Panc1 (cell line): ENCODE results near the gene TFDP1. TPM values are rescaled to one million over a fixed set of nuclear protein-coding genes. Genes with fewer than 3 reads are reported as not detected.

Experiments used
- ATAC-seq: fragments of 200-7000 bp; cut with Tn5 transposase; 2 replicates; pipeline ENCODE4 v1.9.1; 2020; ENCODE audit warnings: mild to moderate bottlenecking, moderate library complexity
- BruUV-seq: library from RNA; stranded (reverse); fragments of 400-500 nt; replicated peaks from 2 replicates; lab custom pipeline; 2021; lab: Mats Ljungman, UMichigan
- CTCF ChIA-PET: fragments of 300-600 bp; sonication (Branson Sonifier 250); formaldehyde crosslinking; loops from one replicate; lab custom pipeline; 2022; ENCODE audit warnings: antibody characterized with exemption; lab: Charles Lee
- POLR2A ChIA-PET: fragments of 300-600 bp; sonication (Branson Sonifier 250); formaldehyde crosslinking; loops from one replicate; lab custom pipeline; 2022; ENCODE audit warnings: antibody characterized with exemption; lab: Charles Lee
- DNase-seq: peaks from one replicate; pipeline ENCODE4 v3.0.0-alpha.2; 2010; ENCODE audit warnings: low read depth, low spot score
- H3K27ac ChIP-seq: 2 replicates; pipeline ENCODE4 v1.5.1; 2011; ENCODE audit warnings: mild to moderate bottlenecking, low read length, inconsistent platforms
- H3K27me3 ChIP-seq: fragments of 200-500 bp; sonication (Bioruptor generic); 2 replicates; pipeline ENCODE4 v1.6.0; 2014; ENCODE audit warnings: low read length, inconsistent platforms; ENCODE audit not compliant: control insufficient read depth, insufficient read depth
- H3K36me3 ChIP-seq: fragments of 200-500 bp; sonication (Bioruptor generic); 2 replicates; pipeline ENCODE4 v1.5.1; 2014; ENCODE audit warnings: inconsistent platforms, mild to moderate bottlenecking, low read length, moderate library complexity; ENCODE audit not compliant: control insufficient read depth, insufficient read depth
- H3K4me1 ChIP-seq: 2 replicates; pipeline ENCODE4 v1.5.1; 2011; ENCODE audit warnings: inconsistent platforms, mild to moderate bottlenecking, low read length, moderate library complexity; ENCODE audit not compliant: control insufficient read depth, insufficient read depth
- H3K4me3 ChIP-seq, 2 experiments: 2 replicates each; pipeline ENCODE4 v1.5.1; 2011 to 2012; ENCODE audit warnings: low read depth in 2 of 2, low read length in 2 of 2, mild to moderate bottlenecking in 2 of 2, inconsistent platforms in 1 of 2, moderate library complexity in 1 of 2
- H3K9me3 ChIP-seq: fragments of 200-500 bp; sonication (Bioruptor generic); 2 replicates; pipeline ENCODE4 v1.5.1; 2014; ENCODE audit warnings: low read depth, mild to moderate bottlenecking, inconsistent platforms, low read length, moderate library complexity; ENCODE audit not compliant: control insufficient read depth, insufficient read depth
- POLR2AphosphoS5 ChIP-seq: IDR thresholded peaks from 2 replicates; pipeline ENCODE4 v1.6.1; 2012; ENCODE audit warnings: mild to moderate bottlenecking, low read depth, low read length, moderate library complexity
- SIN3A ChIP-seq: IDR thresholded peaks from 2 replicates; pipeline ENCODE4 v1.6.1; 2012; ENCODE audit warnings: low read depth, mild to moderate bottlenecking, low read length, moderate library complexity, borderline replicate concordance; ENCODE audit not compliant: insufficient read depth
- TCF7L2 ChIP-seq: IDR thresholded peaks from 2 replicates; pipeline ENCODE4 v1.6.1; 2011; ENCODE audit warnings: mild to moderate bottlenecking, low read depth, low read length, inconsistent platforms
- in situ Hi-C: cut with HindIII; loops from 2 replicates; pipeline ENCODE4 v1.10.0; 2016; ENCODE audit warnings: low sequenced_read_pairs, low pct_unique_long_range_greater_than_20kb
- intact Hi-C: fragments of 100-400 bp; cut with micrococcal nuclease; formaldehyde crosslinking; loops from one replicate; pipeline ENCODE4 v1.10.0; 2022; ENCODE audit not compliant: unreplicated experiment
- total RNA-seq: library from RNA; stranded (reverse); gene quantifications from one replicate; pipeline ENCODE4 v1.2.1, GENCODE V29; 2021; ENCODE audit not compliant: unreplicated experiment
- TF ChIP-seq, protein P1 (sequence below): fragments of 450-650 bp; IDR thresholded peaks from 2 replicates; pipeline ENCODE4 v1.5.1; 2017; ENCODE audit warnings: mild to moderate bottlenecking
- TF ChIP-seq, protein P2 (sequence below), 2 experiments: IDR thresholded peaks; 2 replicates each; pipeline ENCODE4 v1.6.1; 2011 to 2012; ENCODE audit warnings: low read depth in 2 of 2, control low read depth in 1 of 2, low read length in 1 of 2, mild to moderate bottlenecking in 1 of 2, moderate library complexity in 1 of 2; ENCODE audit not compliant: insufficient read depth in 1 of 2

Gene TFDP1
- total RNA-seq, 1 experiment from 2014 or later: 91.6 TPM

DNA sequence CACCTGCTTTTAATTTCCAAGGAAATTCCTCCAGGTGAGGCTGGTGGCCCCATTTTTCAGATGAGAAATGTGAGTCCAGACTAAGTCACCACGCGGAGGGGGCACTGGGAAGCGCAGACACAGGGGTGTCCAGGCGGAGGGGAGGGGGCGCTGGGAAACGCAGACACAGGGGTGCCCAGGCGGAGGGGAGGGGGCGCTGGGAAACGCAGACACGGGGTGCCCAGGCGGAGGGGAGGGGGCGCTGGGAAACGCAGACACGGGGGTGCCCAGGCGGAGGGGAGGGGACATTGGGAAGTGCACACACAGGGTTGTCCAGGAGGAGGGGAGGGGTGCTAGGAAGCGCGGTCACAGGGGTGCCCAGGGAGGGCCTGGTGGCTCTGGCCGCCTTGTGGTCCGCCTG, 86.0 kb downstream of the TFDP1 start:
- POLR2A ChIA-PET: no interaction called here
- BruUV-seq: no TSS peak

DNA sequence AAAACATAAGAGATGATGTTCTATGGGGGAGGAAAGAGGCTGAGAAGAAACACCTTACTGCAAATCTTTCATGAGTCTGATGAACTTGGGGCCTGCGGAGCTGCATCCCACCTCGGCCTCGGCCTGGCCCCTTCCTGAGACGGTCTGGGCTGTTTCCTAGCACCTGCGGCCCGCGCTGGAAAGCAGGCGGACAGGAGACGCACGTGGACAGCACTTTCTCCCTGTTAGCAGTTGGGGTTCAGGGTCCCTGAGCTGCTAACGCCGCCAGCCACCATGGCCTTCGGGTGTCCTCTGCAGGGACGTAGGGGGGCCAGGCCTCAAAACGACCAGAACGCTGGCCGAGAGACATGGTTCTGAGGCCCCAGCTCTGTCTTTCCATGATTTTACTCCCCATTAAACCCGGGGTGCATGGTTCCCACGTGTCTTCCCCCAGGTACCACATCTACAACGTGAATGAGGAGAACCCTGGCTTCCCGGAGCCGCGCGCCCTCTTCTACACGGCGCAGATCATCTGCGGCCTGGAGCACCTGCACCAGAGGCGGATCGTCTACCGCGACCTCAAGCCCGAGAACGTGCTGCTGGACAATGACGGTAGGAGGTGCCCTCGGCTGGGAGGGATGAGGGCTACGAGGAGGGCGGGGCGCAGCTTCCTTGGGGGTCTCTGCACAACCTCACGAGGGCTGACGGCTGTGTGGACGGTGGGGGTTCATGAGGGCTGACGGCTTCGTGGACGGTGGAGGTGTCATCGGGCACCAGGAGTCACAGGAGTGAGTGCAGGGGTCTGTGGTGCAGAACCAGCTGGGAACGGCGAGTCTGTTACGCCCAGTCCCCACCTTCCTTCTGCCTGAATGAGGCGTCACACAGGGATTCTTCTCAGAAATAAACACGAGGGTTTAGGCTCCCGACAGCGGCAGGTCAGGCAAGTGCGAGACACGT, 86.8 kb downstream of the TFDP1 start:
- TF ChIP-seq TCF7L2 (no peak), POLR2AphosphoS5 (no peak), SIN3A (no peak)
- TF ChIP-seq, protein P1, sequence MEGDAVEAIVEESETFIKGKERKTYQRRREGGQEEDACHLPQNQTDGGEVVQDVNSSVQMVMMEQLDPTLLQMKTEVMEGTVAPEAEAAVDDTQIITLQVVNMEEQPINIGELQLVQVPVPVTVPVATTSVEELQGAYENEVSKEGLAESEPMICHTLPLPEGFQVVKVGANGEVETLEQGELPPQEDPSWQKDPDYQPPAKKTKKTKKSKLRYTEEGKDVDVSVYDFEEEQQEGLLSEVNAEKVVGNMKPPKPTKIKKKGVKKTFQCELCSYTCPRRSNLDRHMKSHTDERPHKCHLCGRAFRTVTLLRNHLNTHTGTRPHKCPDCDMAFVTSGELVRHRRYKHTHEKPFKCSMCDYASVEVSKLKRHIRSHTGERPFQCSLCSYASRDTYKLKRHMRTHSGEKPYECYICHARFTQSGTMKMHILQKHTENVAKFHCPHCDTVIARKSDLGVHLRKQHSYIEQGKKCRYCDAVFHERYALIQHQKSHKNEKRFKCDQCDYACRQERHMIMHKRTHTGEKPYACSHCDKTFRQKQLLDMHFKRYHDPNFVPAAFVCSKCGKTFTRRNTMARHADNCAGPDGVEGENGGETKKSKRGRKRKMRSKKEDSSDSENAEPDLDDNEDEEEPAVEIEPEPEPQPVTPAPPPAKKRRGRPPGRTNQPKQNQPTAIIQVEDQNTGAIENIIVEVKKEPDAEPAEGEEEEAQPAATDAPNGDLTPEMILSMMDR: no peak
- TF ChIP-seq, protein P2, sequence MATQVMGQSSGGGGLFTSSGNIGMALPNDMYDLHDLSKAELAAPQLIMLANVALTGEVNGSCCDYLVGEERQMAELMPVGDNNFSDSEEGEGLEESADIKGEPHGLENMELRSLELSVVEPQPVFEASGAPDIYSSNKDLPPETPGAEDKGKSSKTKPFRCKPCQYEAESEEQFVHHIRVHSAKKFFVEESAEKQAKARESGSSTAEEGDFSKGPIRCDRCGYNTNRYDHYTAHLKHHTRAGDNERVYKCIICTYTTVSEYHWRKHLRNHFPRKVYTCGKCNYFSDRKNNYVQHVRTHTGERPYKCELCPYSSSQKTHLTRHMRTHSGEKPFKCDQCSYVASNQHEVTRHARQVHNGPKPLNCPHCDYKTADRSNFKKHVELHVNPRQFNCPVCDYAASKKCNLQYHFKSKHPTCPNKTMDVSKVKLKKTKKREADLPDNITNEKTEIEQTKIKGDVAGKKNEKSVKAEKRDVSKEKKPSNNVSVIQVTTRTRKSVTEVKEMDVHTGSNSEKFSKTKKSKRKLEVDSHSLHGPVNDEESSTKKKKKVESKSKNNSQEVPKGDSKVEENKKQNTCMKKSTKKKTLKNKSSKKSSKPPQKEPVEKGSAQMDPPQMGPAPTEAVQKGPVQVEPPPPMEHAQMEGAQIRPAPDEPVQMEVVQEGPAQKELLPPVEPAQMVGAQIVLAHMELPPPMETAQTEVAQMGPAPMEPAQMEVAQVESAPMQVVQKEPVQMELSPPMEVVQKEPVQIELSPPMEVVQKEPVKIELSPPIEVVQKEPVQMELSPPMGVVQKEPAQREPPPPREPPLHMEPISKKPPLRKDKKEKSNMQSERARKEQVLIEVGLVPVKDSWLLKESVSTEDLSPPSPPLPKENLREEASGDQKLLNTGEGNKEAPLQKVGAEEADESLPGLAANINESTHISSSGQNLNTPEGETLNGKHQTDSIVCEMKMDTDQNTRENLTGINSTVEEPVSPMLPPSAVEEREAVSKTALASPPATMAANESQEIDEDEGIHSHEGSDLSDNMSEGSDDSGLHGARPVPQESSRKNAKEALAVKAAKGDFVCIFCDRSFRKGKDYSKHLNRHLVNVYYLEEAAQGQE (IDR thresholded peaks at IDR 0.05; ENCODE audit: insufficient read depth in 1 of 2, low read depth in 2 of 2, low read length in 1 of 2): no peak
- Histone ChIP-seq H3K36me3 (no peaks in the 10 kb centered on the region), H3K27me3 (no peaks in the 10 kb centered on the region), H3K9me3 (no peaks in the 10 kb centered on the region), H3K4me1 (no peaks in the 10 kb centered on the region), H3K4me3 (no peak overlapping the region), H3K27ac (no peak overlapping the region)
- in situ Hi-C loops: no loop called here
- CTCF ChIA-PET: no interaction called here
- intact Hi-C loops: no loop called here
- POLR2A ChIA-PET: no interaction called here
- DNase-seq (no peak), ATAC-seq (no peak)
- no TSS peak for BruUV-seq

More for the DNA sequence above, 86.0 kb downstream of the TFDP1 start:
- Histone ChIP-seq H3K36me3 (no peaks in the 10 kb centered on the region), H3K27ac (no peak overlapping the region), H3K27me3 (no peaks in the 10 kb centered on the region), H3K4me1 (no peaks in the 10 kb centered on the region), H3K9me3 (no peaks in the 10 kb centered on the region), H3K4me3 (no peak overlapping the region)
- intact Hi-C loops (no loop called here), in situ Hi-C loops (no loop called here)
- TF ChIP-seq POLR2AphosphoS5 (no peak), TCF7L2 (no peak), SIN3A (no peak)
- TF ChIP-seq, protein P1: no peak
- TF ChIP-seq, protein P2 (IDR thresholded peaks at IDR 0.05; ENCODE audit: insufficient read depth in 1 of 2, low read depth in 2 of 2, low read length in 1 of 2): no peak
- DNase-seq (no peak), ATAC-seq (no peak)
- CTCF ChIA-PET: no interaction called here
